Progenitor cell of endocrine pancreas (in vitro differentiated cells): ENCODE data around the gene SPRR1A. TPM values are rescaled to one million over a fixed set of nuclear protein-coding genes. Genes with fewer than 3 reads are reported as not detected.

ENCODE experiments used
- DNase-seq: peaks from one replicate; pipeline ENCODE4 v3.0.0; 2021; ENCODE audit warnings: low spot score; ENCODE audit not compliant: unreplicated experiment
- H3K27ac Mint-ChIP-seq: 2 replicates; pipeline ENCODE4 v1.8.0; 2021; ENCODE audit warnings: mild to moderate bottlenecking, moderate library complexity, mixed read lengths
- H3K27me3 Mint-ChIP-seq: 2 replicates; pipeline ENCODE4 v1.8.0; 2021; ENCODE audit warnings: mixed read lengths
- H3K36me3 Mint-ChIP-seq: 2 replicates; pipeline ENCODE4 v1.8.0; 2022; ENCODE audit warnings: mixed read lengths; ENCODE audit not compliant: insufficient read depth
- H3K4me1 Mint-ChIP-seq: 2 replicates; pipeline ENCODE4 v1.8.0; 2021; ENCODE audit warnings: low read depth, mixed read lengths
- H3K4me3 Mint-ChIP-seq: 2 replicates; pipeline ENCODE4 v1.8.0; 2021; ENCODE audit warnings: low read depth, mild to moderate bottlenecking, moderate library complexity, mixed read lengths
- H3K9me3 Mint-ChIP-seq: 2 replicates; pipeline ENCODE4 v1.8.0; 2021; ENCODE audit warnings: low read depth, mixed read lengths
- total RNA-seq: library from RNA; stranded (reverse); gene quantifications from 2 replicates; pipeline ENCODE4 v1.2.1, GENCODE V29; 2021
- TF ChIP-seq, protein P1 (sequence below): fragments of 200-600 bp; sonication (generic); IDR thresholded peaks from one replicate; pipeline ENCODE4 v1.5.0; 2021; ENCODE audit warnings: antibody characterized with exemption, mild to moderate bottlenecking; ENCODE audit not compliant: unreplicated experiment

SPRR1A gene
- total RNA-seq, 1 donor from 2014 or later, result not detected

DNA sequence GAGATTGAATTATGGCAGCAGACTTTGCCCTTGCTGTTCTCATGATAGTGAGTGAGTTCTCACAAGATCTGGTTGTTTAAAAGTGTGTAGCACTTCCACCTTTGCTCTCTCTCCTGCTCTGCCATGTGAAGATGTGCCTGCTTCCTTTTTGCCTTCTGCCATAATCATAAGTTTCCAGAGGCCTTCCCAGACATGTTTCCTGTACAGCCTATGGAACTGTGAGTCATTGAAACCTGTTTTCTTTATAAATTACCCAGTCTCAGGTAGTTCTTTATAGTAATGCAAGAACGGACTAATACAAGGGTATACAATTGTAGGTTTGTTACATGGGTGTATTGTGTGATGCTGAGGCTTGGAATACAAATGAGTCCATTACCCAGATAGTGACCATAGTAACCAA lies 51.3 kb downstream of the SPRR1A start:
- Mint-ChIP-seq H3K4me3 (no peak overlapping the region), H3K9me3 (no peaks in the 10 kb centered on the region), H3K36me3 (no peaks in the 10 kb centered on the region), H3K27me3 (no peaks in the 10 kb centered on the region), H3K4me1 (peaks cover 3% of the 10 kb centered on the region), H3K27ac (no peak overlapping the region)
- TF ChIP-seq, protein P1, sequence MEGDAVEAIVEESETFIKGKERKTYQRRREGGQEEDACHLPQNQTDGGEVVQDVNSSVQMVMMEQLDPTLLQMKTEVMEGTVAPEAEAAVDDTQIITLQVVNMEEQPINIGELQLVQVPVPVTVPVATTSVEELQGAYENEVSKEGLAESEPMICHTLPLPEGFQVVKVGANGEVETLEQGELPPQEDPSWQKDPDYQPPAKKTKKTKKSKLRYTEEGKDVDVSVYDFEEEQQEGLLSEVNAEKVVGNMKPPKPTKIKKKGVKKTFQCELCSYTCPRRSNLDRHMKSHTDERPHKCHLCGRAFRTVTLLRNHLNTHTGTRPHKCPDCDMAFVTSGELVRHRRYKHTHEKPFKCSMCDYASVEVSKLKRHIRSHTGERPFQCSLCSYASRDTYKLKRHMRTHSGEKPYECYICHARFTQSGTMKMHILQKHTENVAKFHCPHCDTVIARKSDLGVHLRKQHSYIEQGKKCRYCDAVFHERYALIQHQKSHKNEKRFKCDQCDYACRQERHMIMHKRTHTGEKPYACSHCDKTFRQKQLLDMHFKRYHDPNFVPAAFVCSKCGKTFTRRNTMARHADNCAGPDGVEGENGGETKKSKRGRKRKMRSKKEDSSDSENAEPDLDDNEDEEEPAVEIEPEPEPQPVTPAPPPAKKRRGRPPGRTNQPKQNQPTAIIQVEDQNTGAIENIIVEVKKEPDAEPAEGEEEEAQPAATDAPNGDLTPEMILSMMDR, result no peak
- DNase-seq, result no peak

Other genes with a start within 250 kb of the SPRR1A start
- gene KPRP, start 226.1 kb upstream of the SPRR1A start, total RNA-seq, result not detected in 2 replicates
- not detected in 2 replicates for gene LCE1F, start 208.9 kb upstream of the SPRR1A start, total RNA-seq
- not detected in 2 replicates for gene LCE1E, start 197.8 kb upstream of the SPRR1A start, total RNA-seq
- not detected in 2 replicates for gene LCE1D, start 187.4 kb upstream of the SPRR1A start, total RNA-seq
- gene LCE1C, start 177.4 kb upstream of the SPRR1A start, total RNA-seq, result not detected in 2 replicates
- not detected in 2 replicates for gene LCE1B, start 172.1 kb upstream of the SPRR1A start, total RNA-seq
- gene LCE1A, start 156.6 kb upstream of the SPRR1A start, total RNA-seq, result not detected in 2 replicates
- not detected in 2 replicates for gene LCE6A, start 141.2 kb upstream of the SPRR1A start, total RNA-seq
- not detected in 2 replicates for gene LCE7A, start 124.1 kb upstream of the SPRR1A start, total RNA-seq
- gene SMCP, start 105.8 kb upstream of the SPRR1A start, total RNA-seq, result not detected in 2 replicates
- not detected in 2 replicates for gene IVL, start 75.5 kb upstream of the SPRR1A start, total RNA-seq
- gene SPRR5, start 36.9 kb upstream of the SPRR1A start, total RNA-seq, result not detected in 2 replicates
- gene SPRR4, start 13.4 kb upstream of the SPRR1A start, total RNA-seq, result not detected in 2 replicates
- gene SPRR3, start 17.7 kb downstream of the SPRR1A start, total RNA-seq, result not detected in 2 replicates
- gene SPRR1B, start 47.1 kb downstream of the SPRR1A start, total RNA-seq, result not detected in 2 replicates
- gene SPRR2D, start 57.0 kb downstream of the SPRR1A start, total RNA-seq, result not detected in 2 replicates
- not detected in 2 replicates for gene SPRR2A, start 73.4 kb downstream of the SPRR1A start, total RNA-seq
- not detected in 2 replicates for gene SPRR2B, start 87.5 kb downstream of the SPRR1A start, total RNA-seq
- not detected in 2 replicates for gene SPRR2E, start 110.4 kb downstream of the SPRR1A start, total RNA-seq
- 1.7 and 4.0 TPM in 2 replicates for gene SPRR2F, start 129.4 kb downstream of the SPRR1A start, total RNA-seq
- not detected in 2 replicates for gene SPRR2G, start 166.8 kb downstream of the SPRR1A start, total RNA-seq
- not detected in 2 replicates for gene LELP1, start 219.3 kb downstream of the SPRR1A start, total RNA-seq
- gene PRR9, start 233.5 kb downstream of the SPRR1A start, total RNA-seq, result not detected in 2 replicates